Activated naive CD4-positive, alpha-beta T cell treated with anti-CD3 and anti-CD28 coated beads, Interleukin-2, amount 10 ng/mL, durations not matched to agents 7 days and 5 days (primary cell): ENCODE data around the gene HOXA2.

Experiments used
- CTCF ChIA-PET: fragments of 350-600 bp; sonication (Branson Sonifier 250); formaldehyde crosslinking; loops from one replicate; lab custom pipeline; 2021; ENCODE audit warnings: antibody characterized with exemption; lab: Charles Lee
- DNase-seq: peaks from one replicate; pipeline ENCODE4 v3.0.0-alpha.2; 2020
- H3K27ac Mint-ChIP-seq: one replicate; pipeline ENCODE4 v1.8.0; 2021; ENCODE audit warnings: mild to moderate bottlenecking, moderate library complexity, mixed read lengths
- H3K27me3 Mint-ChIP-seq: one replicate; pipeline ENCODE4 v1.8.0; 2021; ENCODE audit warnings: mild to moderate bottlenecking, mixed read lengths
- H3K36me3 Mint-ChIP-seq: one replicate; pipeline ENCODE4 v1.8.0; 2021; ENCODE audit warnings: mixed read lengths
- H3K4me1 Mint-ChIP-seq: one replicate; pipeline ENCODE4 v1.8.0; 2021; ENCODE audit warnings: mixed read lengths
- H3K4me3 Mint-ChIP-seq: one replicate; pipeline ENCODE4 v1.8.0; 2021; ENCODE audit warnings: mild to moderate bottlenecking, moderate library complexity, mixed read lengths
- H3K9me3 Mint-ChIP-seq: one replicate; pipeline ENCODE4 v1.8.0; 2021; ENCODE audit warnings: mixed read lengths

Gene HOXA2

DNA sequence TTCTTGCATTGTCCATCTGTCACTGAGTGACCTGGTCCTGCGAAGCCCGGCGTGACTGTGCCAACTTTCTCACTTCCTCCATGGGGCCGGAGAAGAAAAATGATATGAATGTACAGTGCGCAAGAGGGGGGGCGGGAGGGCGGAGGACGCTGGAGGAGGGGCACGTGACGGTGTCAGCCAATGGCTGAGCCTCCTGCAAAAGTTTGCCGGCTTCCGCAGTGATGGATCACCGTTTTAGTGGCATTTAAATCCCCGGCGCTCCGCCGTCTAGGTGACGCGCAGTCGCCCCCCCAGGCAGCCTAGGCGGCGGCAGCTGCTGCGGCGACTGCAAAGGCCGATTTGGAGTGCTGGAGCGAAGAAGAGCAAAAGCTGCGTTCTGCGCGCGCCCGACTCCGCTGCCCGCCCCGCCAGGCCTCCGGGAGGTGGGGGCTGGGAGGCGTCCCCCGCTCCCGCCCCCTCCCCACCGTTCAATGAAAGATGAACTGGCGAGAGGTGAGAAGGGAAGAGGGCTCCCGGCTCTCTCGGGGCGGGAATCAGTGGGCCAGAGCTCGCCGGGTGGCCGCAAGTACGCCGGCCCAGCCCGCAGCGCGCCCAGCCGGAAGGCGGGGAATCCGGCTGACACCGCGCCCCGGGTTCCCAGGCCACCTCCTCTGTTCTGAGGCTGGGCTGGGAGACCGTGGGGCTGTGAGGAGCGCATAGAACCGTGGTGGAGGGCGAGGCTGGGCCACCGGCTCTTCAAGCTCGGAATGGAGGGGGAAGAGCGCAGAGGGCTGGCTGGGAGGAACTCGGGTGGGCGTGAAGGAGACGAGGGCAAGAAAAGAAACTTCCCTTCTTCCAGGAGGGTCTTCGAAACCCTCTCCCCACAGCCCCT lies 6.4 kb downstream of the HOXA2 start, which contains the start of gene HOXA1:
Gene HOXA1, minus strand, starts transcription at position 104 of the 871 bp plus-strand sequence. Its CDS starts 88 bp downstream, at position 16.
- DNase-seq: peak; percentile 83
- Mint-ChIP-seq H3K27ac (peak within 1 kb of the TSS; percentile 82), H3K36me3 (peaks cover 6% of the 10 kb centered on the region), H3K9me3 (no peaks in the 10 kb centered on the region), H3K4me1 (peaks cover 19% of the 10 kb centered on the region), H3K4me3 (peak within 1 kb of the TSS; percentile 83), H3K27me3 (peaks cover 95% of the 10 kb centered on the region)
- CTCF ChIA-PET: interaction anchor here (0.7 to 1.6 kb wide), 4 partner anchors 55 to 237 kb away, joined by 3 to 6 read pairs (median 4); partner anchors contain the start of gene HOXA3

DNA sequence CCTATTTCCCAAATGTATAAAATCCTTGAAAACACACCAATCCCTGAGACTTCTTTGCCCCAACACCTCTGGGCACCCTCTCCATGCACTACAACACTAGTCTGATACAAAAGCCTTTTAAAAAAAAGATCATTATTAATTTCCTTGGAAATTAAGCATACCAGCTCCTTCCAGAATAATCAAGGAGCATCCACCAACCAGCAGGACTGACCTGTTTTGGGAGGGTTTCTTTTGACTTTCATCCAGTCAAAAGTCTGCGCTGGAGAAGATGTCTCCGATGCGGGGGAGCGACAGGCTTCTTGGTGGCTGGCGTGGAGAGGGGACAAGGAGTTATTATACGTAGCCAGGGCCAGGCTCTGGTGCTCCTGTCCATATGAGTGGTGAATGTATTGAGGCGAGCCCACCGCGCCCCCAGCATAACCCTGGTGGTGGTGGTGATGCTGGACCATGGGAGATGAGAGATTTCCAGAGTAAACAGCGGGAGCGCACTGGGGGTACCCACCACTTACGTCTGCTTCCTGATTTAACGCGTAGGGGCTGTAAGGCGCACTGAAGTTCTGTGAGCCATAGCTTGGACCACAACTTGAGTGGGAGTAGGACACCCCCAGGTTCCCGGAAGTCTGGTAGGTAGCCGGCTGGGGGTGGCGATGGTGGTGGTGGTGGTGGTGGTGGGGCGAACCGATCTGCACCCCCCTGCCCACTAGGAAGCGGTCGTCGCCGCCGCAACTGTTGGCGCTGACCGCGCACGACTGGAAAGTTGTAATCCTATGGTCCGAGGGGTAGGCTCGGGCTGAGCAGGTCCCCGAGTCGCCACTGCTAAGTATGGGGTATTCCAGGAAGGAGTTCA lies 7.2 kb downstream of the HOXA2 start:
- peak; percentile 29 for DNase-seq
- peak overlapping the region; percentile 83 for H3K4me3 Mint-ChIP-seq
- peaks cover 19% of the 10 kb centered on the region for H3K4me1 Mint-ChIP-seq
- H3K9me3 Mint-ChIP-seq: no peaks in the 10 kb centered on the region
- CTCF ChIA-PET: interaction anchor here (1.2 to 1.6 kb wide), 2 partner anchors 54 to 56 kb away, joined by 3 to 6 read pairs; no protein-coding TSS in a partner anchor
- H3K36me3 Mint-ChIP-seq: peaks cover 5% of the 10 kb centered on the region
- H3K27ac Mint-ChIP-seq: peak overlapping the region; percentile 82
- peaks cover 95% of the 10 kb centered on the region for H3K27me3 Mint-ChIP-seq

DNA sequence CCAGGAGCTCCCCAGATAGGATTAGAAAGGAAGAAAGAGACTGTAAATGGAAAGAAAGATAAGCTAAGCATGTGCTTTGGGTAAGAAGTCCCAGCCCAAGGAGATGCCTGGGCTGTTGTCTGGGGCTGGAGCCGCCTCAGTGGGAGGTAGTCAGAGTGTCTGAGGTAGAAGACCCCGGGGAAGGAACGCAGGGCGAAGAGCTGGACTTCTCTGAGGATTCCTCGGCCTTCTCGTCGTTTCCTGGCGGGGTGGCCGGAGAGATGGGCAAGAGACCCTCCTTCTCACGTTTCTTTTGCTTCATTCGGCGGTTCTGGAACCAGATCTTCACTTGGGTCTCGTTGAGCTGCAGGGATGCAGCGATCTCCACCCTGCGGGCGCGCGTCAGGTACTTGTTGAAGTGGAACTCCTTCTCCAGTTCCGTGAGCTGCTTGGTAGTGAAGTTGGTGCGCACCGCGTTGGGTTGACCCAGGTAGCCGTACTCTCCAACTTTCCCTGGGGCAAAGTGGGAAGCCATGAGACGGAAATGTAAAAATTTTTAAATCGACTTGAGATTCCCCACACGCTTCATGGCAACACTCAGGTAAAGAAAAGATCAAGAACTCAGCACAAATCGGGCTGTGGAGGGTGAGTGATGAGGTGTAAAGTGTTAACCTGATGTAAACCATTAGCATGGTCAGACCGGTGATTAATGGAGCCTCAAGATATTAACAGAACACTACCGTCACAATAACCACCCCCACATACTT lies 8.0 kb downstream of the HOXA2 start:
- no peak overlapping the region for H3K27ac Mint-ChIP-seq
- peaks cover 94% of the 10 kb centered on the region for H3K27me3 Mint-ChIP-seq
- DNase-seq: no peak
- peak overlapping the region; percentile 11 for H3K4me3 Mint-ChIP-seq
- peaks cover 19% of the 10 kb centered on the region for H3K4me1 Mint-ChIP-seq
- H3K36me3 Mint-ChIP-seq: peaks cover 1% of the 10 kb centered on the region
- CTCF ChIA-PET: interaction anchor here (1.2 kb wide), 1 partner anchor 55 kb away, joined by 3 read pairs; no protein-coding TSS in a partner anchor
- no peaks in the 10 kb centered on the region for H3K9me3 Mint-ChIP-seq

DNA sequence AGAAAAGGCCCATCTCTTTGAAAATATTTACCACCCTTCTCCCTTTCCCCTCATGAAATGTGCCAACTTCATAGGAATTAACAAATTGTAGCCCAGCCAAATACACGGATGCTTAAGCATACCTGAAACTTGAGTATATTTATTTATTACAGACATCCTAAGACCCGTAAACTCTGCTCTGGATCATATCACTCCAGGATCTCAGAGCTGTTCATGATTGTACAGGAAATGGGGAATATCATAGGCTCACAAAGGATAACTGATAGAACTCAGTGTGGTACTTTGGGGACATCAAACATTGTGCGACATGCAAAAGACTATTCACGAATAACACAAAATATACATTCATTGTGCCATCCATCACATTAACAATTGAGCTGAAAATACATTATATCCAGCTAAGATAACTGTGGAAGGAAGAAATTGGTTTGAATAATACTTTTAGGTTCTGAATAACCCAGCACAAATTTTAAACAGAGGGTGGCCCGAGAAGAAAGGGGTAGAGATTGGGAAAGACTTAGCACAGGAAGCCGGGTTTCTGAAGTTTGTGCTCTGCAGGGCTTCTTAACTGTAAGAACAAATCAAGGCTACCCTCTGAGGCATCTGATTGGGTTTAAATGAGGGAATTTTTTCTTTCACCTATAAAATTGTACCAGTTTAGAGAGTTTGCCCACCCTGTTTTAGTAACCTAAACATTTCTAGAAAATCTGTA lies 9.1 kb downstream of the HOXA2 start:
- CTCF ChIA-PET: interaction anchor here (0.9 kb wide), 1 partner anchor 57 kb away, joined by 3 read pairs; no protein-coding TSS in a partner anchor

DNA sequence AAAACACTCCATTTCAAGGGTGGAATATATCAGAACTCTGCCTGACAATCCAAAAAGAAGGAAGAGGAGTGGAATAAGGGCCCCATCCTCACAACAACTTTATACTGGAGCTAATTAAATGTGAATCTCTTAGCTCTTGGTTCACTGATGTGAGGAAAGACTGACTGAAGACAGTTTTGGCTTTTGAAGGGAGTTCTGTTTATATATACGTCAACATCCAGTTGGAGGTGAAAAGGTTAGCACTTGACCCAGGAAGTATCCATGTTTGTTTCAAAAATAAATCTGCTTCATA lies 9.7 kb downstream of the HOXA2 start:
- peaks cover 18% of the 10 kb centered on the region for H3K4me1 Mint-ChIP-seq
- DNase-seq: no peak
- no peak overlapping the region for H3K27ac Mint-ChIP-seq
- no peak overlapping the region for H3K4me3 Mint-ChIP-seq
- no peaks in the 10 kb centered on the region for H3K9me3 Mint-ChIP-seq
- H3K27me3 Mint-ChIP-seq: peaks cover 94% of the 10 kb centered on the region
- CTCF ChIA-PET: interaction anchor here (0.9 kb wide), 1 partner anchor 58 kb away, joined by 3 read pairs; no protein-coding TSS in a partner anchor
- H3K36me3 Mint-ChIP-seq: no peaks in the 10 kb centered on the region

More for the DNA sequence above, 9.1 kb downstream of the HOXA2 start:
- peaks cover 94% of the 10 kb centered on the region for H3K27me3 Mint-ChIP-seq
- no peaks in the 10 kb centered on the region for H3K9me3 Mint-ChIP-seq
- H3K4me3 Mint-ChIP-seq: no peak overlapping the region
- DNase-seq: no peak
- no peaks in the 10 kb centered on the region for H3K36me3 Mint-ChIP-seq
- H3K27ac Mint-ChIP-seq: no peak overlapping the region
- H3K4me1 Mint-ChIP-seq: peaks cover 19% of the 10 kb centered on the region

DNA sequence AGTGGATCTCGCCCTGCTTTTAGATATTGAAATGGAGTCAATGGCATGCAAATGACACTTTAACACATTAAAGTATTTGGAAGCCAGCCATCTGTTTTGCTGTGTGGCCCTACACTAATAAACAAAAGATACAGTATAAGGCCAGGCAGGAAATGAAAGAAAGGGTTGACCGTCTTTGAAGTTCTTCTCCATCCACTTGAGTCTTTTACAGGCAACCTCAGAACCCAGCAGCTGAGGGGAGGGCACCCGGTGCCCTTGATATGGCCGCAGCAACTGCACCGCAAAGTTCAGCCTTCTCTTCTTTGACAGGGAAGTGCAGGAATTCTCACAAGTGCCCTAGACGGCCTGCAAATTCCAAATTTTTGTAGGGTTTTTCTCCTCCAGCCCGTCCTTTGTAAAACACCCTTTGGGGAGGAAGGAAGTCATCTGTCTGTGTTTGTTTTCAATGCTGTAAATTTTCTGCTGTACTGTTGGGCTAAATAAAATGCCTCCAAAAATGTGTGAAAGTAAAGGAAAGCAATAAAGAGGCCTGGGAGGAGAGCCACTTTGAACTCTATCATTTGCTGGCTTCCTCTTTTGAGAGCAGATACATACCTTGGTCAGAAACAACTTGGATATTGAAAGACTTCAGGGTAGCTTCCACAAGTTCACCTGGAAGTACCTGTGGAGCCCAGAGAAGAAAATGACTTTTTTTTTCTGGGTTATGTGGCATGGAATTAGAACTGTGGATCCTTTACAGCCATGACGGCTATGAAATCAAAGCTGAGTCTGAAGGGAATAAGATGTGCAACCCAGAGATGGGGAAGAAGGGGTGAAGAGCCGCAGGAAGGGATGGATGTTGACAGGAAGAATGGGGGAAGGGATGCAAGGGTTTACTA lies 10.3 kb downstream of the HOXA2 start:
- H3K4me3 Mint-ChIP-seq: no peak overlapping the region
- no peaks in the 10 kb centered on the region for H3K9me3 Mint-ChIP-seq
- H3K4me1 Mint-ChIP-seq: peaks cover 17% of the 10 kb centered on the region
- DNase-seq: no peak
- H3K36me3 Mint-ChIP-seq: no peaks in the 10 kb centered on the region
- H3K27me3 Mint-ChIP-seq: peaks cover 94% of the 10 kb centered on the region
- H3K27ac Mint-ChIP-seq: no peak overlapping the region
- CTCF ChIA-PET: interaction anchor here (0.9 kb wide), 1 partner anchor 58 kb away, joined by 3 read pairs; no protein-coding TSS in a partner anchor

DNA sequence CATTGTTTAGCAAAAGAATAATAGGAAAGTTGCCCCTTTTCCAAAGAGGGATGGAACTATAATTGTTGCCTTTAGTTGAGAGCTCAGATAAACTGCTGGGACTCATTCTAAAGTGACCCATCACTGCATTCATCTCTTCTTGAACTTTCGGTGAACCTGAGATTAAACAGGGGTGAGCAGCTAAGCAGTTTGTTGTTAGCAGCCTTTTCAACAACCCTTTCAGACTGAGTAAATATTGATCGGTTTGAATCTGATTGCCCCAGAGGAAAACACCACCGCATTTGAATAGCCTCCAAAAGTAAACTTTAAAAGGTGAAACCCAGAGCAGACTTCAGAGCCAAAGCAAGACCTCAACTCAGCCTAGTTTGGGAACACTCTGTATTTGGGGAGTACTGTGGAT lies 11.4 kb downstream of the HOXA2 start:
- CTCF ChIA-PET: no interaction called here
- H3K9me3 Mint-ChIP-seq: no peaks in the 10 kb centered on the region
- no peak overlapping the region for H3K27ac Mint-ChIP-seq
- H3K4me3 Mint-ChIP-seq: no peak overlapping the region
- no peak for DNase-seq
- H3K36me3 Mint-ChIP-seq: no peaks in the 10 kb centered on the region
- H3K4me1 Mint-ChIP-seq: peaks cover 15% of the 10 kb centered on the region
- peaks cover 90% of the 10 kb centered on the region for H3K27me3 Mint-ChIP-seq

DNA sequence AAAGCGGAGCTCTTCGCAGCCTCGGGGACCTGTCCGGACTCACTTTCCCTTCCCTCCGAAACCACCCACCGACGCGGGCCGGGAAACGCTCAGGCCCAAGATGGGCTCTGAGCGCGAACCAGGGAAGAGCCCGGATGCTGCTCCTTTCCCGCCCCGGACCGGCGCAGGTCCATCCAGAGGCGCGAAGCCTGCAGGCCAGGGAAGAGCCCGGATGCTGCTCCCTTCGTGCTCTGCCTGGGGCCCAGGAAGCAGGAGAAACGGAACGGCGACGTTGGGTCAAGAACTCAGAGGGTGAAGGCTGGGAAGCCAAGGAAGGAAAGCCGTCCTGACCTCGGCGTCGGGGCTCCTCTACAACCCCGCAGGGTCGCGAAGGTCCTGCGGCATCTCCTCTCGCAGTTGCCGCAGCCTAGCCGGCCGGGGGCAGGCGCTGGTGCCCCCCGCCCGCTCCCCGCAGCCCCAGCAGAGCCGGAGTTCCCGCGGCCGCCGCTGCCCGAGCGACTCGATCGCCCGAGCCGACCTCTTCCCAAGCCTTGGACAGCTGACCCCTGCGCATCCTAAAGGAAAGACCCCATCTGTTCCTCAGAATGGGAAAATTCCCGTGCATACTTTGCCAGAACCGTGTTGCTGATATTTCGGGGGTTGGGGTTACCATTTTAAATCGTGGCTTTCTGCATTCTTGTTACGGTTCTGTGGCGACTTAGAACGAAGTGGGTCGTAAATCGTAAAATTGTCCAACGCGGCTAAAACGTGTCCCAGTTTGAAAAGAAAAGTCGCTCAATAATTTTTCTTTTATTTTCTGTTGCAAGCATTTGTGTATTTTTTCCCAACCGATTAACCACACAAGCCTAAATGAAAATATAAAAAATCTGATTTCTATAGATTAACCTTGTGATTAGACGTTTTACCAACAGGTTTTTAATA lies 14.2 kb downstream of the HOXA2 start:
- peaks cover 70% of the 10 kb centered on the region for H3K27me3 Mint-ChIP-seq
- H3K4me1 Mint-ChIP-seq: peaks cover 9% of the 10 kb centered on the region
- CTCF ChIA-PET: no interaction called here
- no peaks in the 10 kb centered on the region for H3K9me3 Mint-ChIP-seq
- no peak overlapping the region for H3K4me3 Mint-ChIP-seq
- no peak overlapping the region for H3K27ac Mint-ChIP-seq
- no peaks in the 10 kb centered on the region for H3K36me3 Mint-ChIP-seq
- DNase-seq: no peak

DNA sequence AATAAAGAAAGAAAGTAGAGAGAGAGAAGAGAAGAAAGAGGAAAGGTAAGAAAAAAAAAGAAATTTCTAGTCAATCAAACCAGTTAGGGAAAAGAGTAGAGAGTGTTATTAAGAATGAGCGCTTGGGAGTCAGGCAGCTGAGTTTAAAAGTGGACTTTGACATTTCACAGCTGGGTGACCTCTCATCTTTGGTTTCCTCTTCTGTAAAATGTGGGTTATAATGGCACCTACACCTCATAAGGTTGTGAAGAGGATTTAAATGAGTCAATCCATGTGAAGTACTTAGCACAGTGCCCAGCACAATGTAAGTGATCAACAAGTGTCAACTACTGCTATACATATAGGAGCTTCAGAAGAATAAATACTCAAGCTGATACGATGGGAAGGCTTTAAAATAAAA lies 18.8 kb downstream of the HOXA2 start:
- H3K4me1 Mint-ChIP-seq: peaks cover 10% of the 10 kb centered on the region
- CTCF ChIA-PET: no interaction called here
- peaks cover 33% of the 10 kb centered on the region for H3K27me3 Mint-ChIP-seq
- H3K9me3 Mint-ChIP-seq: no peaks in the 10 kb centered on the region
- DNase-seq: no peak
- H3K36me3 Mint-ChIP-seq: no peaks in the 10 kb centered on the region
- H3K27ac Mint-ChIP-seq: no peak overlapping the region
- no peak overlapping the region for H3K4me3 Mint-ChIP-seq

DNA sequence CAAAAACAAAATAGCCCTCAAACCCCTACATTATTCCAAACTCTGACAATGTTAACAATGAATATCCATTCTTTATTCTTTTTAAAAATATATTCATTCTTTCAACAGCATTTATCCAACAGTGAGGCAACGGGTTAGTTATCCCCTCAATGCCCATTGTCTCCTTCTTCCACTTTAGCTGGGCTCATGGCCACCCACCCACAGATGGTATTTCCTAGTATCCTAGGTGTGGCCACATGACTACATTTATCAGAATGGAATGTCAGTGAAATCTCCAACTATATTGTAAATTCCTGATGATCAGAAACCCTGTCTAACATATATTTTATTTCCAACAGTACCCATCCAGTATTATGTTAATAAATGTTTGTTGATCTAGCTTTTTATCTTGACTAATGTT lies 20.3 kb downstream of the HOXA2 start:
- Mint-ChIP-seq H3K9me3 (no peaks in the 10 kb centered on the region), H3K27me3 (peaks cover 18% of the 10 kb centered on the region), H3K4me1 (peaks cover 7% of the 10 kb centered on the region), H3K36me3 (no peaks in the 10 kb centered on the region), H3K27ac (no peak overlapping the region), H3K4me3 (no peak overlapping the region)
- CTCF ChIA-PET: no interaction called here
- no peak for DNase-seq

DNA sequence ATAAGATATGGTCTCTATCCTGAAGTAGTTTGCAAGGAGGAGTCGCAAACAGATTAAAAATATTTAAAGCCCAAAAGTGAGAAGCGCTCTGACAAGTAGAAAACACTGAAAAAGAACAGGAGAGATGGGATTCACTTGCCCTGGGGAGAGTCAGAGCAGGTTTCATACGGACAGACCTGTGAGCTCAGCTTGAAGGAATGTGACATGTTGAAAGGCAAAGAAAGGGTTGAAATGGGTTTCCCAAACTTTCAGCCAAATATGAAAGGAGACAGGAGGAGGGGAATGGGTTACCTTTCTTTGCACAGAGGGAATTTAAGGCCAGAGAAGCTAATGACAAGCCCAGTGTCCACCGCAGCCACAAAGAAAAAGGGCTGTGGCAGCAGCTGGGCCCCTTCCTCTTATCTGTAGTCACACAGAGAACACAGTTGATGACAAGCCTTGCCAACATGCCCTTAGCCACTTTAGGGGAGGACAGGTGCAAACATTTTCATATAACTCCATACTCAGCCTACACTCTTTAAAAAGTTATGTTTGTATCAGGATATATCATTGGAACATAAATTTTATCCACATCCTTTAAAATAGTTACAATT lies 21.5 kb downstream of the HOXA2 start:
- H3K4me1 Mint-ChIP-seq: peaks cover 7% of the 10 kb centered on the region
- H3K36me3 Mint-ChIP-seq: no peaks in the 10 kb centered on the region
- H3K27ac Mint-ChIP-seq: no peak overlapping the region
- CTCF ChIA-PET: no interaction called here
- H3K9me3 Mint-ChIP-seq: no peaks in the 10 kb centered on the region
- no peak for DNase-seq
- no peak overlapping the region for H3K4me3 Mint-ChIP-seq
- peaks cover 10% of the 10 kb centered on the region for H3K27me3 Mint-ChIP-seq
